Keratinocyte (primary cell): ENCODE data around the gene ROMO1. TPM values are rescaled to one million over a fixed set of nuclear protein-coding genes. Genes with fewer than 3 reads are reported as not detected.

Source experiments
- DNase-seq: peaks from one replicate; pipeline ENCODE4 v3.0.0-alpha.2; 2011; ENCODE audit warnings: low read depth, missing footprints, low spot score
- FAIRE-seq: peaks from 2 replicates; lab custom pipeline; 2011; peaks lifted over from hg19 to GRCh38; lab: Jason Lieb, UNC
- H2AFZ ChIP-seq: 2 replicates; pipeline ENCODE4 v1.6.0; 2012; ENCODE audit warnings: low read length, control low read depth, inconsistent platforms; ENCODE audit not compliant: control insufficient read depth
- H3K27ac ChIP-seq: 2 replicates; pipeline ENCODE4 v1.5.1; 2011; ENCODE audit warnings: low read length; ENCODE audit not compliant: control insufficient read depth, insufficient read depth
- H3K27me3 ChIP-seq: 3 replicates; pipeline ENCODE4 v1.6.0; 2011; ENCODE audit warnings: low read length; ENCODE audit not compliant: control insufficient read depth, insufficient read depth; ENCODE audit errors: extremely low read depth
- H3K36me3 ChIP-seq, 2 experiments: 2 replicates in 1 of 2; 3 replicates in 1 of 2; pipeline ENCODE4 v1.5.1; 2011; ENCODE audit warnings: low read length in 2 of 2, mild to moderate bottlenecking in 1 of 2; ENCODE audit not compliant: control insufficient read depth in 2 of 2, insufficient read depth in 2 of 2; ENCODE audit errors: extremely low read depth in 1 of 2
- H3K4me1 ChIP-seq: 3 replicates; pipeline ENCODE4 v1.5.1; 2011; ENCODE audit warnings: low read length; ENCODE audit not compliant: control insufficient read depth, insufficient read depth; ENCODE audit errors: extremely low read depth
- H3K4me2 ChIP-seq: 3 replicates; pipeline ENCODE4 v1.6.0; 2011; ENCODE audit warnings: low read depth, low read length; ENCODE audit not compliant: control insufficient read depth, insufficient read depth; ENCODE audit errors: extremely low read depth
- H3K4me3 ChIP-seq, 3 experiments: fragments of 200-600 bp in 1 of 3; sonication (generic) in 1 of 3; 2 replicates in 2 of 3; 3 replicates in 1 of 3; pipeline ENCODE4 v1.5.1; 2011 to 2016; ENCODE audit warnings: low read length in 3 of 3, mild to moderate bottlenecking in 3 of 3, control low read depth in 2 of 3, inconsistent platforms in 1 of 3, low read depth in 1 of 3, mixed read lengths in 1 of 3, mixed run types in 1 of 3, moderate library complexity in 1 of 3; ENCODE audit not compliant: control insufficient read depth in 2 of 3, insufficient read depth in 2 of 3; ENCODE audit errors: extremely low read depth in 1 of 3
- H3K79me2 ChIP-seq: 2 replicates; pipeline ENCODE4 v1.6.0; 2012; ENCODE audit warnings: low read length; ENCODE audit not compliant: control insufficient read depth, insufficient read depth
- H3K9ac ChIP-seq: 3 replicates; pipeline ENCODE4 v1.6.0; 2011; ENCODE audit warnings: low read length; ENCODE audit not compliant: control insufficient read depth, insufficient read depth; ENCODE audit errors: extremely low read depth
- H3K9me1 ChIP-seq: 3 replicates; pipeline ENCODE4 v1.6.0; 2011; ENCODE audit warnings: low read length; ENCODE audit not compliant: control insufficient read depth, insufficient read depth; ENCODE audit errors: extremely low read depth
- H3K9me3 ChIP-seq: 2 replicates; pipeline ENCODE4 v1.5.1; 2012; ENCODE audit warnings: low read depth, low read length; ENCODE audit not compliant: control insufficient read depth
- H4K20me1 ChIP-seq: 3 replicates; pipeline ENCODE4 v1.6.0; 2011; ENCODE audit warnings: low read length; ENCODE audit not compliant: control insufficient read depth, insufficient read depth; ENCODE audit errors: extremely low read depth
- CTCF ChIP-seq, 3 experiments: IDR thresholded peaks in 1 of 3; conservative IDR thresholded peaks in 1 of 3; optimal IDR thresholded peaks in 1 of 3; 2 replicates in 2 of 3; 3 replicates in 1 of 3; pipeline versions ENCODE3 to v1.5.1; 2011; ENCODE audit warnings: low read length in 3 of 3, mild to moderate bottlenecking in 3 of 3, moderate library complexity in 2 of 3, control low read depth in 1 of 3, inconsistent platforms in 1 of 3; ENCODE audit not compliant: insufficient read depth in 2 of 3; ENCODE audit errors: extremely low read depth in 1 of 3
- EZH2 ChIP-seq: IDR thresholded peaks from one replicate; pipeline ENCODE4 v1.6.1; 2012; ENCODE audit warnings: inconsistent platforms, mild to moderate bottlenecking, low read length, moderate library complexity
- dilution Hi-C: fragments of 300-500 bp; cut with MboI; formaldehyde crosslinking; loops from one replicate; pipeline ENCODE4 v1.7.0; 2020; ENCODE audit warnings: low sequenced_read_pairs; ENCODE audit not compliant: extremely low pct_ligation_motif_present
- polyA plus RNA-seq, 5 experiments: library from polyadenylated mRNA; depleted of rRNA in 3 of 5; stranded (reverse) in 3 of 5; stranded (forward) in 1 of 5; unstranded in 1 of 5; fragments of >200 nt; gene quantifications; 1 replicate in 1 of 5; 2 replicates in 3 of 5; 3 replicates in 1 of 5; pipeline versions ENCODE4 v1.2.1 to v1.2.3, GENCODE V29; 2011 to 2012; ENCODE audit warnings: missing spikeins in 2 of 5, low read depth in 1 of 5, low replicate concordance in 1 of 5

The ROMO1 gene
- polyA plus RNA-seq, 1 donor (not counting 4 experiments of a cell fraction or from before 2014, with no cell fraction given), result 195 TPM

GRCh38 chr20:35653430-35653734 lies 45.8 kb upstream of the ROMO1 start:
- TF ChIP-seq CTCF (optimal IDR thresholded peaks at IDR 0.05 in 1 of 3, IDR thresholded peaks at IDR 0.05 in 1 of 3, conservative IDR thresholded peaks at IDR 0.05 in 1 of 3; ENCODE audit: extremely low read depth in 1 of 3, insufficient read depth in 2 of 3, low read length in 3 of 3), result no peak
- H3K27ac ChIP-seq, result no peak overlapping the region
- H2AFZ ChIP-seq, result no peak overlapping the region
- no peaks in the 10 kb centered on the region for H3K4me1 ChIP-seq
- peaks cover 13 to 38% of the 10 kb centered on the region in 2 experiments for H3K36me3 ChIP-seq
- dilution Hi-C loops, result no loop called here
- H3K4me3 ChIP-seq, result no peak overlapping the region
- H3K27me3 ChIP-seq, result no peaks in the 10 kb centered on the region
- H3K79me2 ChIP-seq, result peaks cover 99% of the 10 kb centered on the region
- H3K9me3 ChIP-seq, result no peaks in the 10 kb centered on the region
- DNase-seq (no peak), FAIRE-seq (no peak)
- no peaks in the 10 kb centered on the region for H3K9me1 ChIP-seq
- no peak overlapping the region for H3K9ac ChIP-seq
- H4K20me1 ChIP-seq, result peaks cover 42% of the 10 kb centered on the region
- no peak overlapping the region for H3K4me2 ChIP-seq

- Histone ChIP-seq H3K27me3 (no peaks in the 10 kb centered on the region), H3K4me1 (no peaks in the 10 kb centered on the region), H3K9ac (no peak overlapping the region), H3K79me2 (peaks cover 99% of the 10 kb centered on the region), H3K9me1 (no peaks in the 10 kb centered on the region), H3K9me3 (no peaks in the 10 kb centered on the region), H2AFZ (no peak overlapping the region), H3K36me3 (peaks cover 13 to 38% of the 10 kb centered on the region in 2 experiments), H3K4me2 (no peak overlapping the region), H3K27ac (no peak overlapping the region), H4K20me1 (peaks cover 41% of the 10 kb centered on the region), H3K4me3 (no peak overlapping the region)
- no peak for TF ChIP-seq CTCF (optimal IDR thresholded peaks at IDR 0.05 in 1 of 3, IDR thresholded peaks at IDR 0.05 in 1 of 3, conservative IDR thresholded peaks at IDR 0.05 in 1 of 3; ENCODE audit: extremely low read depth in 1 of 3, insufficient read depth in 2 of 3, low read length in 3 of 3)
- no peak for TF ChIP-seq EZH2
- FAIRE-seq, result no peak
- no peak for DNase-seq
- dilution Hi-C loops, result no loop called here
Observed at GRCh38 chr20:35653893-35654292, 45.3 kb upstream of the ROMO1 start.
